Measurements from ENCODE around the gene SDC1.

Gene SDC1

DNA sequence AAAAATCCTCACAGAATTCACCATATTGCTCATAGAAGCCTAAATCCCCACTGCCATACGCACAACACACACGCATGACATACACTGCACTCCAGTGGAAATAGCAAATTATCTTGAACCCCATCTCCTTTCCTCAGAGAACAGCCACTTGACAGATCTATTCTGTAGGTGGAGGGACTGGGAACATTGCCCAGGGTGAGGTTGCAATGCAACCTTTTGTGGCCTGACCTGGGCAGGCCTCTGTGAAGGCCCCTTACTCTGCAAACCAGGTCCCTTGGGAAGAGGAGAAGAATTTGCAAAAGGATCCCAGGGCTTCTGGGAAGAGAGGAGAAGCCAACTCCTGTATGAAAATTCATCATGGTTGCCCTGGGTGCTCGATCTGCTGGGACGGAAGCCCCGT is 51.9 kb downstream of the SDC1 start:
- DNase-seq (ENCODE audit: extremely low spot score): no peak
- ChIA-PET POLR2A (no interaction called here), CTCF (no interaction called here)
- no peak for TF ChIP-seq NFRKB (IDR thresholded peaks at IDR 0.05)
- no peak for TF ChIP-seq FOXA1 (IDR thresholded peaks at IDR 0.05)
- TF ChIP-seq HDGF (IDR thresholded peaks at IDR 0.05; ENCODE audit: borderline replicate concordance): no peak
- TF ChIP-seq CTBP1 (IDR thresholded peaks at IDR 0.05; ENCODE audit: borderline replicate concordance): no peak
- no peak for TF ChIP-seq SUZ12 (IDR thresholded peaks at IDR 0.05)
- TF ChIP-seq ZNF384 (IDR thresholded peaks at IDR 0.05): no peak
- TF ChIP-seq ARNT (IDR thresholded peaks at IDR 0.05): no peak
- no peak for TF ChIP-seq LEF1 (IDR thresholded peaks at IDR 0.05; ENCODE audit: borderline replicate concordance)
- TF ChIP-seq TARDBP (IDR thresholded peaks at IDR 0.05): no peak
- TF ChIP-seq, protein P1, sequence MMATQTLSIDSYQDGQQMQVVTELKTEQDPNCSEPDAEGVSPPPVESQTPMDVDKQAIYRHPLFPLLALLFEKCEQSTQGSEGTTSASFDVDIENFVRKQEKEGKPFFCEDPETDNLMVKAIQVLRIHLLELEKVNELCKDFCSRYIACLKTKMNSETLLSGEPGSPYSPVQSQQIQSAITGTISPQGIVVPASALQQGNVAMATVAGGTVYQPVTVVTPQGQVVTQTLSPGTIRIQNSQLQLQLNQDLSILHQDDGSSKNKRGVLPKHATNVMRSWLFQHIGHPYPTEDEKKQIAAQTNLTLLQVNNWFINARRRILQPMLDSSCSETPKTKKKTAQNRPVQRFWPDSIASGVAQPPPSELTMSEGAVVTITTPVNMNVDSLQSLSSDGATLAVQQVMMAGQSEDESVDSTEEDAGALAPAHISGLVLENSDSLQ (IDR thresholded peaks at IDR 0.05): no peak
- TF ChIP-seq FOXK2 (IDR thresholded peaks at IDR 0.05): no peak
- no peak for TF ChIP-seq FOXM1 (IDR thresholded peaks at IDR 0.05; ENCODE audit: borderline replicate concordance)

DNA sequence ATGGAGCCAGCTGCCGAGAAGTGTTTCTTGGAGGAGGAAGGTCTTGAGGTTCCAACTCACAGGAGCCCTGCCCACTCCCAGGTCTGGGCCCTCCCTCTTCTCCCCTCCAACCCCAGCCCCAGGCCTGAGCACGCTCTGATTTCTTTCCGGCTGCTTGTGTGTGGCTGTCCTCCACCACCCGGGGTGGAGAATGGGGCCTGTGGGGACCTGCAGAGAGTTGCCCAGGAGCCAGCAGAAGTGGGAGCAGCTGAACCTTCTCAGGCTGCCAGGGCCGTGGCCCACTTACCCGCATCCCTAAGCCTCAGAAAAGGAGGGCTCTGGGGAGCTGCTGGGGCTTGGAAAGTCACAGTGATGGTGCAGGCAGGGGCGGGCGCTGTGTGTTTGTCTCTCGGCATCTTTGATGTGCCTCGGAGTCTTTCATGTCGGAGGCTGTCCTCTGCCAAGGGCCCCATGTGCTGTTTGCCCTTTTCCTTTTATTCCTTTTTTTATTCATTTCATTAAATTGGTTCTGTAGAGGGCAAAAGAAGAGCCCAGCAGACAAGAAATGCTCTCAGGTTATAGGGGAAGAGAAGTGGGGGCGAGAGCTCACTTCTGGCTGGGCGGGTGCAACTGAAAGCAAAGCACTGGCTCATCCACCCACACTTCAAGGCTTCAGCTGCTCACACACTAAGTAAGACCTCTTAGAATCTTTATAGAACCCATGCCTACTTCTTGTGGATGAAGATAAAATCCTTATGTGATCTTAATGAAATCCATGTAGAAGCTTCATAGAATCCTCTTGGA is 52.5 kb downstream of the SDC1 start:
- POLR2A ChIA-PET: no interaction called here
- DNase-seq (ENCODE audit: extremely low spot score): no peak
- CTCF ChIA-PET: no interaction called here
- TF ChIP-seq, protein P1 (IDR thresholded peaks at IDR 0.05): no peak
- TF ChIP-seq SUZ12 (IDR thresholded peaks at IDR 0.05): no peak
- no peak for TF ChIP-seq ARNT (IDR thresholded peaks at IDR 0.05)

DNA sequence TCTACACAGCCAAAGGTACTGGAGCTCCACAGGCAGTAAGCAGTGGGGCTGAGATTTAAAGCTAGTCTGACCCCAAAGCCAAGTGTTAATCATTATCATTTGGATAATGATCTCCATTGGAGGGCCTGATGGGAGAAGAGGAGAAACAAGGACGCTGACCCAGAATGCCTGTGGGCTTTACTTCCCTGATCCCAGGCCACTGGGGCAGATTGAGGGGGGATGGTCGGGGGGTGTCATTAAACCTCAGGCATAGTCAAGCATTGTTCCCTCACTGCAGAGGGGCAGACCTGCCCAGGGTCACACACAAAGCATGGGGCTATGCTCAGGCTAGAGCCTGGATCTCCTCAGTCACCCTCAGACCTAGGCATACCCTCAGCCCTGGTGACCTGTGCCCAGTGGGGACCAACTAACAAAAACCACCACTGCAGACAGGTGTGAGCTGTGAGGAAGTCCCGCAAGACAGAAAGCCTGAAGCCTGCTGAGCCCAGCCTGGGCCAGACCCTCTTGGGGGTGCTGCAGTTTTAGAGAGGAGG is 53.4 kb downstream of the SDC1 start:
- no peak for DNase-seq (ENCODE audit: extremely low spot score)
- TF ChIP-seq L3MBTL2 (conservative IDR thresholded peaks at IDR 0.05): no peak
- TF ChIP-seq ZNF384 (IDR thresholded peaks at IDR 0.05): no peak
- ChIA-PET CTCF (no interaction called here), POLR2A (interaction anchor here (1.0 kb wide), 1 partner anchor 34 kb away, joined by 3 read pairs; no protein-coding TSS in a partner anchor)

DNA sequence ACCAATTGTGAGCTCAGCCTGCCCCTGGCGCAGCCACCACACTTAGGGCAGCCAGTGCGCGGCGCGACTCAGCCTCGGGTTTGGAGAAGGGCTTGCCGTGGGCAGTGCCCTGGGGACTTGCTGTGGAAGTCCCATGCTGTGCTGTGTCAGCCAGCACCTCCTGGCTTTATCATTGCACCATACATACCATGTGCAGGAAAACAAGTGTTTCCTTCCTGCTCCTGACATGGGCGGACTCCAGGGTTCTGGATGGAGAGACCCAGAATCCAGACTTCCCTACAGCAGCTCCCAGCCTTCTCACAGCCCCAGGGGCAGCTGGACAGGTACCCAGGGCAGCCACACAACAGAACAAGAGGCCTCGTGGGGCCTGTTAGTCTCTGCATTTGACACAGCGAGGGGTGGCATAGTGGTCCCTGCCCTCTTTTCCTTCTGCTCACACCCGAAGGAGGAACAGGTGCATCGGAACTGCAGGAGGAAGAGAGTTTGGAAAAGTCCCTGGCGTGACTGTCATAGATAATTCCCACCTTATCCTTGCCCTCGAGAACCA is 54.2 kb downstream of the SDC1 start:
- no peak for DNase-seq (ENCODE audit: extremely low spot score)
- no peak for TF ChIP-seq HDGF (IDR thresholded peaks at IDR 0.05; ENCODE audit: borderline replicate concordance)
- no peak for TF ChIP-seq FOXK2 (IDR thresholded peaks at IDR 0.05)
- no peak for TF ChIP-seq ZNF384 (IDR thresholded peaks at IDR 0.05)
- TF ChIP-seq ARNT (IDR thresholded peaks at IDR 0.05): no peak
- no peak for TF ChIP-seq ELF4 (IDR thresholded peaks at IDR 0.05)
- no peak for TF ChIP-seq LEF1 (IDR thresholded peaks at IDR 0.05; ENCODE audit: borderline replicate concordance)
- no peak for TF ChIP-seq SP1 (IDR thresholded peaks at IDR 0.05)
- TF ChIP-seq TARDBP (IDR thresholded peaks at IDR 0.05): no peak
- no peak for TF ChIP-seq NFRKB (IDR thresholded peaks at IDR 0.05)
- TF ChIP-seq CTBP1 (IDR thresholded peaks at IDR 0.05; ENCODE audit: borderline replicate concordance): no peak
- no peak for TF ChIP-seq FOXA1 (IDR thresholded peaks at IDR 0.05)
- TF ChIP-seq BHLHE40 (IDR thresholded peaks at IDR 0.05; ENCODE audit: borderline replicate concordance): no peak
- no peak for TF ChIP-seq FOXM1 (IDR thresholded peaks at IDR 0.05; ENCODE audit: borderline replicate concordance)
- no peak for TF ChIP-seq SUZ12 (IDR thresholded peaks at IDR 0.05)
- no peak for TF ChIP-seq L3MBTL2 (conservative IDR thresholded peaks at IDR 0.05)
- TF ChIP-seq, protein P1 (IDR thresholded peaks at IDR 0.05): no peak
- ChIA-PET POLR2A (interaction anchor here (1.0 kb wide), 1 partner anchor 34 kb away, joined by 3 read pairs; no protein-coding TSS in a partner anchor), CTCF (no interaction called here)

DNA sequence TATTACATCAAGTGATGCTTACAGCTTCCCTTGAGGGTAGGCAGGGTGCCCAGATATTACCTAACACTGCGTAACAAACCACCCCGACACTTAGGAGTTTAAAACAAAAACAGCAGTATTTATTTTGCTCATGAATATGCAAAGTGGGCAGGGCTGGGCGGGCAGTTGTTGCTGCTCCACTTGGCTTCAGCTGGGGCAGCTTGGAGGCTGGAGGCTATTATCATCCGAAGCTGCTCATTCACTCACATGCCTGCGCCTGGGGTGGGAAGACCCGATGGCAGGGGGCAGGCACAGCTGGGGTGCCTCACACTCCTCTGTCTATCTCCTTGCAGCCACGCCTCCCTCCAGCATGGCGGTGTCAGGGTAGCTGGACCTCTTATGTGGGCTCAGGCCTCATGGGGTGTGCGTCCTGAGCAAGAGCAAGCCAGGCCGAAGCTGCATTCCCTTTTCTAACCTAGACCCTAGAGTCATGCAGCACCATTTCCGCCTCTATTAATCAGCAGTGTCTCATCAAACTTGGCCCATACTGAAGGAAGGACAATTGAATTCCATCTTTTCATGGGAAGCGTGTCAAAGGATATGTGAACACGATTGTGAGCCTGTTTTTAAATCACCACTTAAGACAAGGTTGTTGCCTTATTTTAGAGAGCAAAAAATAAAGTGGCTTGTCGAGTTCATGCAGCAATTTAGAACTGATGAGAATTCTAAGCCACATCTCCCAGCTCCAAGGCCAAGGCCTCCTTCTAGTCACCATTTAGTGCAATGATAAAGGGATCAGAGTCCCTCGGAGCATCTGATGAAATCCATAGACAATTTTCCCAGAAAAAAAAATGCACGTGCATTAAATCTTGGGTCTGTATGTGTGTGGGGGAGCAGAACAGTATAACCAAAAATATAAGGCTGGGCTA is 54.9 kb downstream of the SDC1 start:
- TF ChIP-seq BHLHE40 (IDR thresholded peaks at IDR 0.05; ENCODE audit: borderline replicate concordance) (no peak), ELF4 (IDR thresholded peaks at IDR 0.05) (no peak), FOXK2 (IDR thresholded peaks at IDR 0.05) (no peak), SUZ12 (IDR thresholded peaks at IDR 0.05) (no peak), HDGF (IDR thresholded peaks at IDR 0.05; ENCODE audit: borderline replicate concordance) (no peak), SP1 (IDR thresholded peaks at IDR 0.05) (no peak), ARNT (IDR thresholded peaks at IDR 0.05) (no peak), FOXM1 (IDR thresholded peaks at IDR 0.05; ENCODE audit: borderline replicate concordance) (no peak), NFRKB (IDR thresholded peaks at IDR 0.05) (no peak), CTBP1 (IDR thresholded peaks at IDR 0.05; ENCODE audit: borderline replicate concordance) (no peak), L3MBTL2 (conservative IDR thresholded peaks at IDR 0.05) (no peak), TARDBP (IDR thresholded peaks at IDR 0.05) (no peak), FOXA1 (IDR thresholded peaks at IDR 0.05) (no peak), LEF1 (IDR thresholded peaks at IDR 0.05; ENCODE audit: borderline replicate concordance) (no peak), ZNF384 (IDR thresholded peaks at IDR 0.05) (no peak)
- TF ChIP-seq, protein P1 (IDR thresholded peaks at IDR 0.05): no peak
- no peak for DNase-seq (ENCODE audit: extremely low spot score)
- ChIA-PET POLR2A (interaction anchor here (1.0 kb wide), 1 partner anchor 35 kb away, joined by 3 read pairs; no protein-coding TSS in a partner anchor), CTCF (no interaction called here)

Data from HEK293T (cell line).